ENCODE results near the gene CALR3.
"Not testable (repeated sequence)": the region's sequence is repeated elsewhere in the genome, so short reads cannot be mapped to it uniquely, and the experiment has no call there.

CALR3 gene

DNA sequence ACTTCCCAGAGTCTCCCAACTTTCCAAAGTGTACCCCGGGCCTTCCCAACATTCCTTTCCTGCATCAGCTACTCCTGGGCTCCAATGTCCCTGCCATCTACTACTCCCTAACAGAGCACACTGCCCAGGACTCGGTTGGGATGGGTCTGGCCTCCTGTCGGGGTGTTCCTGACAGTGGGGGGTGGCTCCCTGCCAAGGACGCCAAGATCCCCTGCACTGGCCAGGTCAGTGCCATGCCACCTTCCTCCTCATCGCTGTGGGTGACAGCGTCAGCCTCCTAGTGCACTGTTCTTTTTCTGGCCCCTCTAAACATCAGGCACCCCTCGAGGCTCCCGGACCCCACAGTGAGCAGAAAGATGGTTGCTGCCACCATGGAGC, 38.0 kb downstream of the CALR3 start:
- no peak for DNase-seq (ENCODE audit: low read depth in 2 of 2)

- no peak for DNase-seq (ENCODE audit: low read depth in 2 of 2)
Measured at GRCh38 chr19:16457195-16457953, 38.6 kb downstream of the CALR3 start.

GRCh38 chr19:16456652-16457194, 39.2 kb downstream of the CALR3 start:
- no peak for DNase-seq (ENCODE audit: low read depth in 2 of 2)

- DNase-seq (ENCODE audit: low read depth in 2 of 2): no peak
Measured at GRCh38 chr19:16455489-16455888, 40.5 kb downstream of the CALR3 start.

DNA sequence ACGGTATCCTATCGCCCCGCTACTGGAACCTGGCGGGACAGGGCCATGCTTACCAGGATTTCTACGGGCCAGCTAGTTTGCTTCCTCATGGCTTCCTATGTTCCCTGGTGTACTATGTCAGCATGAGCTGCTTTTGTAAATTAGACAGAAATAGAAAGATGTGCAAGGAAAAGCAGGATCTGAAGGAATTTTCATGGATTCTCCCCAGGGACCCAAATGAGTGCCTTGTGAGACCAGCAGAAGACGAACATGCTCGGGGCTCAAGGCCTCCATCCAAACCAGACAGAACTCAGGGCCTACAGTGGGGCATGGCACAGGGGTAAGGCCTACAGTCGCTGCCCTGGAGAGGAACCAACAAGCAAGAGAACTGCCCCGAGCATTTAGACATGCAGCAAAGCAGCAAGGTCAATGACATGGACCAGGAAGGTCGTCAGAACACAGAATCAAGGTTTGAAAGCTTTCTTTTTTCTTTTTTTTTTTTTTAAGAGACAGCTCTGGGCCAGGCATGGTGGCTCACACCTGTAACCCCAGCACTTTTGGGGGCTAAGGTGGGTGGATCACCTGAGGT, 41.5 kb downstream of the CALR3 start:
- DNase-seq (ENCODE audit: low read depth in 2 of 2): no peak

GRCh38 chr19:16452325-16452724, 43.6 kb downstream of the CALR3 start:
- no peak for DNase-seq (ENCODE audit: low read depth in 2 of 2)

DNA sequence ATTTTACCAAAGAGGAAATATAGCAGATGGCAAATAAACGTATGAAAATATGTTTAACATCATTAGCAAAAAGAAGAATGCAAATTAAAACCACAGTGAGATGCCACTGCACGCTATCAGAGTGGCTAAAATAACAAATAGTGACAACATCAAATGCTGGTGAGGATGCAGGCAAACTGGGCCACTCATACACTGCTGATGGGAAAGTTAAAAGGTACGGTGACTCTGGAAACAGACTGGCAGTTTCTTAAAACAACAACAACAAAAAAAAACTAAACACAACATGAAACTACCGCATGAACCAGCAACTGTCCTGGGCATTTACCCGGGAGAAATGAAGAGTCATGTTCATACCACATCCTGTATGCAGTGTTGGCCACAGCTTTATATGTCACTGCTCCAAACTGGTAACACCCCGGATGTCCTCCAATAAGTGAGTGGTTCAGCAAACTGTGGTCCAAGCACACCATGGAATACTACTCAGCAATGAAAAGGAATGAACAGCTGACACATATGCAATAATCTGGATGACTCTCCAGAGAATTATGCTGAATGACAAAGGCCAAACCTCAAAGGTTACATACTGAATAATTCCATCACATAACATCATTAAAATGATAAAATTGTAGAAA, 46.5 kb downstream of the CALR3 start:
- DNase-seq (ENCODE audit: low read depth in 2 of 2): no peak

DNA sequence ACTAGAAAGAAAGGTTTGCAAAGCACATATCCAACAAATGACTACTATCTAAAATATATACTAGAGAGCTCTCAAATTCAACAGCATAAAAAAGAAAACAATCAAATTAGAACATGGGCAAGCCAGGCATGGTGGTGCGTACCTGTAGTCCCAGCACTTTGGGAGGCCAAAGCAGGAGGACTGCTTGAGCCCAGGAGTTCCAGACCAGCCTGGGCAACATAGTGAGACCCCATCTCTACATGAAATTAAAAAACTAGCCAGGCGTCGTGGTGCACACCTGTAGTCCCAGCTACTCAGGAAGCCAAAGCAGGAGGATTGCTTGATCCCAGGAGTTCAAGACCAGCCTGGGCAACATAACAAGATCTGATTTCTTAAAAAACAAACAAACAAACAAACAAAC, 47.1 kb downstream of the CALR3 start:
- DNase-seq (ENCODE audit: low read depth in 2 of 2): not testable (repeated sequence)

GRCh38 chr19:16446724-16447368, 49.1 kb downstream of the CALR3 start:
- DNase-seq (ENCODE audit: low read depth in 2 of 2): peak; percentile 71 to 73

GRCh38 chr19:16446108-16446723, 49.8 kb downstream of the CALR3 start:
- DNase-seq (ENCODE audit: low read depth in 2 of 2): no peak

- DNase-seq (ENCODE audit: low read depth in 2 of 2): no peak
Measured at GRCh38 chr19:16445238-16446107, 50.5 kb downstream of the CALR3 start.

DNA sequence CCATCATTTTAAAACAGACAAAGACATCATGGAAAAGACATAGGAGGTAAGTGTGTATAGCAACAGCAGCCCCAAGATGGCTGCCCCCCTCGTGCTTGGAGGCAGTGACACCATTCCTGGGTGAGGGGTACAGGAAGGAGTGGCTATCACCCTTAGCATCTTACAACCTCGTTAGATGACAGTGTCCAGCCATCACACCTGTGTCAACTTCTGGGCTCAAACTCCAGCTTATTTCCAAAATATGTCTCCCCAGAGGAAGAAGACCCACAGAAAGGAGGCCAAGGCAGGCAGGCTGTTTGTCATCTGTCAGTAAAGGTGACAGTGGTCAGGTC, 51.7 kb downstream of the CALR3 start:
- no peak for DNase-seq (ENCODE audit: low read depth in 2 of 2)

GRCh38 chr19:16442386-16443276, 53.3 kb downstream of the CALR3 start:
- no peak for DNase-seq (ENCODE audit: low read depth in 2 of 2)

- no peak for DNase-seq (ENCODE audit: low read depth in 2 of 2)
Measured at GRCh38 chr19:16441661-16442162, 54.3 kb downstream of the CALR3 start.

DNA sequence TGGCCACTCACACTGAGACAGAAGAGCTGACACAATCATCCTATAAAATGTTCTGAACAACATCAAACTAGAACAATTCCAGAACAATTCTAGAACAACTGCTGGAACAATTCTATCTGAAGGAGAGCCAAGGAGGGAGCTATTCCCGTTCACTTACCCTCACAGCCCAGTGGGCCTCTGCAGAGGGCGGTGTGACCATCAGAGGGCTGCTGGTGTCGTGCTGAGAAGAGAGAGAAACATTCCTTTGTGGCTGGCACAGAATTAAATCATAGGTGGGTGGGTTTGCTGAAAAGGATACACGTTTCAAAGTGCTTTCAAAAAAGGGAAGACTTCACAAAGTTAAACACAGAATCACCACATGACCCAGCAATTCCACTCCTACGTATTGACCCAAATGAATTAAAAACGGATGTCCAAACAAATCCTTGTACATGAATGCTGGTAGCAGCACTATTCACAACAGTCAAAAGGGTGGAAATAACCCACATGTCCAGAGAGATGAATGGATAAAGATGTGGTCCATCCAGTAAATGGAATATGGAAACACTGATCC, 59.1 kb downstream of the CALR3 start:
- no peak for DNase-seq (ENCODE audit: low read depth in 2 of 2)

DNA sequence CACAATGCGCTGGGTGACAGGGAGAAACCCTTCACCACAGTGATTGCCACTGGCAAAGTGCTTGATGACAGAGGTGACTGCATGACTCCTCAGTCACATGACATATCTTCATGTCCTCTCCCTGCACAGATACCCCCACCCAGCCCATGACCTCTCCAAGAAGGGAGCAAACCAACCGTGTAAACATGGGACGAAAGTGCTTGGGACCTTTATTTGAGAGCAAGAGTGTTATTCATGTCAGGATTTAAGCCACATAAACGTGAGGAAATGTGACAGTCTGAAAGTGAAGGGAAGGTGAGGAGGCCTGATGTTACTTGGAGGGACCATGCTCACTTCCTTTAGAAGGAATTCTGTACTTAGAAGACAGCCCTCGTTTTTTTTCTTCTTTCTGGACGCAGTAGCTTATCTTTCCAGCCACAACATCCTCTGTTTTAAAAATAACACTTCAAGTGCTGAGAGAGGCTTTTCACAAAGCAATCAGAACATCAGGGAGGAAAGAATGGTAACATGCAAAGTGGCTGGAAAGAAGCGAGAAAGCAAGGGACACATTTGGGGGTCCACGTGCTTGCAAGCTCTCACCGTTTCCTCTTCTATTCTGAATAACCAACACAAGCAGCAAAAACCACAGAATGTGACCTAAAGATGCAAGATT, 59.8 kb downstream of the CALR3 start:
- no peak for DNase-seq (ENCODE audit: low read depth in 2 of 2)

DNA sequence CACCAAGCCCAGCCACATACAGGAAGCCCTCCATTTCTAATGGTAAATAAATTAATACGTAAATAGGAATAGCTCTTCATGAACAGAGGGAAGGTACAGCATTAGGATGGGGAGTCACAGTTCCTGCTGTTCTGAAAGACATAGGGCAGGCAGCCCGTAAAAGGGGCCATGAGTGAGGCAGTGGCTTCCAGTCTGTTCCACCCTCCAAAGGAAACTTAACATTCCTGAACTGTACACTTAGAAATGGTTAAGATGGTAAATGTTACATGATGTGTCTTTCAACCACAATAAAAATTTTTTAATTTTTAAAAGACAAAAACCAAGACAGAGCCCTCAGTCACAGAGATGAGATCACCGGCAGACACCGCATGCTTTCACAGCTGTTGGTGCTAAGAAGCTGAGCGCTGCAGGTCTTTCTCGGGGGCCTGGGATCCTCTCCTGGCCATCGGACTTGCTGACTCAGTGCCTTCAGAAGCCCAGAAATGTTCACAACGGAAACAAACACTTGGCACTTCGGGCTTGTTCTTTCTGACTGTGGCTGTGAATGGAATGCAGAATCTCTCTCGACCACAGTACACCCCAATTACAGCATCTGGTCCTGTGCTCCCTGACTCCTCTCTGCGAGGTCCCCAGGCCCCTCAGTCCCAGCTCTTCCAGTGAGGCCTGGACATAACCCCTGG, 60.6 kb downstream of the CALR3 start:
- peak; percentile 94 to 95 for DNase-seq (ENCODE audit: low read depth in 2 of 2)

DNA sequence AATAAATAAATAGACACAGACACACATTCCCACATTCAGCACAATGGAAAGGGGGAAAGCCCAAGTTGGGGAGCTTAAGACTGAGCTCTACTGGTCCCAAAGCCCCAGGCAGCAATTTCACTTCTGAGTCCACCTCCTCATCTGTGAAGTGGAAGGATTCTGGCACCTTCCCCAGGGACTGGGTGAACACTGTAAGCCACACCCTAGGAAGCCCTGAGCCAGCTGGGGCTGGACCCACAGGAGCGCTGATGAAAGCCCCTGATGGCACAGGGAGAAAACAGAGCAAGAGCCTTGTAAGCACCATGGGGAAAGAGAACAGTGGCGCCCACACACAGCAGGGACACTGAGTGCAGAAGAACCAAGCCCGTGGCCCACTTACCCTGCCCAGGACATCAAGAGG, 62.0 kb downstream of the CALR3 start:
- no peak for DNase-seq (ENCODE audit: low read depth in 2 of 2)

- no peak for DNase-seq (ENCODE audit: low read depth in 2 of 2)
Measured at GRCh38 chr19:16429759-16430091, 66.2 kb downstream of the CALR3 start.
